ENCODE results near the gene ANKRD1. TPM values are rescaled to one million over a fixed set of nuclear protein-coding genes. Genes with fewer than 3 reads are reported as not detected.

ANKRD1 gene
- total RNA-seq, 1 donor from 2014 or later, result 48.1 TPM

DNA sequence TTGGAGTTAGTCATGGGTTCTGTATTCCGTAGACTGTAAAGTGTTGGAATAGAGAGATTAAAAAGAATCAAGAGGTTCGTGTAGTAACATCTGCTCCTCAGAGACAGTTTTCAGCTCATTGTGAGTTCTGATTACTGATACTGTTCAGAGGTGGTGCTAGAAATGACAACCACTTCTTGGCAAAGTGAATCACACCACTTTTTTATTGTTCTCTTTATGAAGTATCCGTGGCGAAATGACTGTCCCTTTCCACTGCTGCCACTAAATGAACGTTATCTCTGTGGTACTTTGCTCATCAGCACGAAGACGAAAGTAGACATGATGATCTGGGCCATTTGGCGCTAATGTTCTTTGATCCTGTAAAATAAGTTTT is 48.3 kb downstream of the ANKRD1 start:
- Mint-ChIP-seq H3K27ac (peak overlapping the region; percentile 96), H3K9me3 (ENCODE audit: low read depth) (peaks cover 8% of the 10 kb centered on the region), H3K36me3 (ENCODE audit: insufficient read depth) (peaks cover 2% of the 10 kb centered on the region), H3K4me1 (ENCODE audit: low read depth) (peaks cover 12% of the 10 kb centered on the region), H3K27me3 (peaks cover 12% of the 10 kb centered on the region), H3K4me3 (ENCODE audit: low read depth) (peak overlapping the region; percentile 92)
- DNase-seq (ENCODE audit: low spot score, unreplicated experiment), result no peak
- TF ChIP-seq, protein P1, sequence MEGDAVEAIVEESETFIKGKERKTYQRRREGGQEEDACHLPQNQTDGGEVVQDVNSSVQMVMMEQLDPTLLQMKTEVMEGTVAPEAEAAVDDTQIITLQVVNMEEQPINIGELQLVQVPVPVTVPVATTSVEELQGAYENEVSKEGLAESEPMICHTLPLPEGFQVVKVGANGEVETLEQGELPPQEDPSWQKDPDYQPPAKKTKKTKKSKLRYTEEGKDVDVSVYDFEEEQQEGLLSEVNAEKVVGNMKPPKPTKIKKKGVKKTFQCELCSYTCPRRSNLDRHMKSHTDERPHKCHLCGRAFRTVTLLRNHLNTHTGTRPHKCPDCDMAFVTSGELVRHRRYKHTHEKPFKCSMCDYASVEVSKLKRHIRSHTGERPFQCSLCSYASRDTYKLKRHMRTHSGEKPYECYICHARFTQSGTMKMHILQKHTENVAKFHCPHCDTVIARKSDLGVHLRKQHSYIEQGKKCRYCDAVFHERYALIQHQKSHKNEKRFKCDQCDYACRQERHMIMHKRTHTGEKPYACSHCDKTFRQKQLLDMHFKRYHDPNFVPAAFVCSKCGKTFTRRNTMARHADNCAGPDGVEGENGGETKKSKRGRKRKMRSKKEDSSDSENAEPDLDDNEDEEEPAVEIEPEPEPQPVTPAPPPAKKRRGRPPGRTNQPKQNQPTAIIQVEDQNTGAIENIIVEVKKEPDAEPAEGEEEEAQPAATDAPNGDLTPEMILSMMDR (IDR thresholded peaks at IDR 0.05; ENCODE audit: unreplicated experiment), result no peak

DNA sequence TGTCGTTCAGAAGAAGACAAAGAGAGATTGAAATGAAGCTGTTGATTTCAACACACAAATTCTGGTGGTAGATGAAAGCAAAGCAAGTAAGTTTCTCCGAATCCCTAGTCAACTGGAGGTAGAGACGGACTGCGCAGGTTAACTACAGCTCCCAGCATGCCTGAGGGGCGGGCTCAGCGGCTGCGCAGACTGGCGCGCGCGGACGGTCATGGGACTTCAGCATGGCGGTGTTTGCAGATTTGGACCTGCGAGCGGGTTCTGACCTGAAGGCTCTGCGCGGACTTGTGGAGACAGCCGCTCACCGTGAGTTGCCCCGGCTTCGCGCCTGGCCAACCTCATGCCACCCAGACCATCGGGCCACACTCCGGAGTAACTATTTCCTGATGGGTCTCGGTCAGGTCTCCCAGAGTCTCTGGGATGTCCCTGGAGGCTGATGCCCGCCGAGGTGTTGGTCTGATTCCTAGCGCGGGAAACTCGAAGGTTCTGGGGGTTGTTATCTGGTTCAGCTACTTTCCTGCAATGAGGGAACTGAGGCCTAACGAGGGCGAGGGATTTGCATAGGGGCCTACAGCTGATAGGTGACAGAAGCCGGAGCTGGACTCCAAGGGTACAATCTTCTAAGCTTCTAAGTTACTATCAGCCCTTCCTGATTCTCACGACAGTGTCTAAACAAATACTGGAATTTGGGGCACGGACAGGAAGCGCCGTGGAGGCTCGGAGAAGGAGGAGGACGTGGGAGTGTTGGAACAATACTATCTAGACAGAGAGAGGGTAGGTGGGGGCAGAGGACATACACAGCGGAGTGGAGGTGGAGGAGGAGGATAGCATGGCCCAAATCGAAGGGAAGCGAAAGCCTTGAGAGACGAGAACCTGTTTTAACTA is 48.9 kb downstream of the ANKRD1 start, which contains the start of gene RPP30:
RPP30 (plus strand) TSS at position 209 of the 882 bp plus-strand sequence; CDS start at position 222, 13 bp downstream.
- Mint-ChIP-seq H3K36me3 (ENCODE audit: insufficient read depth) (peaks cover 1% of the 10 kb centered on the region), H3K4me3 (ENCODE audit: low read depth) (peak within 1 kb of the TSS; percentile 92), H3K27me3 (peaks cover 18% of the 10 kb centered on the region), H3K27ac (peak within 1 kb of the TSS; percentile 96), H3K9me3 (ENCODE audit: low read depth) (peaks cover 8% of the 10 kb centered on the region), H3K4me1 (ENCODE audit: low read depth) (peaks cover 12% of the 10 kb centered on the region)
- TF ChIP-seq, protein P1 (IDR thresholded peaks at IDR 0.05; ENCODE audit: unreplicated experiment), result no peak
- DNase-seq (ENCODE audit: low spot score, unreplicated experiment), result peak; percentile 71

DNA sequence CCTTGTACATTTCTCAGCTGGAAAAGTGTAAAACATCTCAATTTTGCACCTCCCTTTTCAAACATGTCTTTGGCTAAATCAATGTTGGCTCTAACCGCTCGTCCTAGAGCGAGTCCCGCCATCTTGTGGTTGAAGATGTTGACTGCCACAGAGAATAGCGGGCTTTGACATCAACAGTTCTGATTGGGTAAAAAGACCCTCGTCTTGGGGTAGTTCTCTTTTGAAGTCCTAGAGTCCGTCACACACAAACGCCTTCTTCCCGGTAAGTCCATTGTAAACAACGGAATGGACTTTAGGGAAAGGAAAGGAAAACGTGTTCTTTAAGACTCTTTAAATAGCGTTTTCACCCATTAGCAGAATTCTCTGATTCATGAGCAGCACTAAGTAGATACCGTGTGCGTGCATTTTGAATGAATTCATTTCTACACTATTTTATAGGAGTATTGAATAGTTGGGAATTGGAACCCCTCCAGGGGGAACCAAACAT is 49.6 kb downstream of the ANKRD1 start:
- peaks cover 23% of the 10 kb centered on the region for H3K27me3 Mint-ChIP-seq
- DNase-seq (ENCODE audit: low spot score, unreplicated experiment), result peak; percentile 14
- H3K4me1 Mint-ChIP-seq (ENCODE audit: low read depth), result peaks cover 12% of the 10 kb centered on the region
- peaks cover 1% of the 10 kb centered on the region for H3K36me3 Mint-ChIP-seq (ENCODE audit: insufficient read depth)
- peaks cover 8% of the 10 kb centered on the region for H3K9me3 Mint-ChIP-seq (ENCODE audit: low read depth)
- peak overlapping the region; percentile 96 for H3K27ac Mint-ChIP-seq
- TF ChIP-seq, protein P1 (IDR thresholded peaks at IDR 0.05; ENCODE audit: unreplicated experiment), result peak; percentile 59
- peak overlapping the region; percentile 92 for H3K4me3 Mint-ChIP-seq (ENCODE audit: low read depth)

DNA sequence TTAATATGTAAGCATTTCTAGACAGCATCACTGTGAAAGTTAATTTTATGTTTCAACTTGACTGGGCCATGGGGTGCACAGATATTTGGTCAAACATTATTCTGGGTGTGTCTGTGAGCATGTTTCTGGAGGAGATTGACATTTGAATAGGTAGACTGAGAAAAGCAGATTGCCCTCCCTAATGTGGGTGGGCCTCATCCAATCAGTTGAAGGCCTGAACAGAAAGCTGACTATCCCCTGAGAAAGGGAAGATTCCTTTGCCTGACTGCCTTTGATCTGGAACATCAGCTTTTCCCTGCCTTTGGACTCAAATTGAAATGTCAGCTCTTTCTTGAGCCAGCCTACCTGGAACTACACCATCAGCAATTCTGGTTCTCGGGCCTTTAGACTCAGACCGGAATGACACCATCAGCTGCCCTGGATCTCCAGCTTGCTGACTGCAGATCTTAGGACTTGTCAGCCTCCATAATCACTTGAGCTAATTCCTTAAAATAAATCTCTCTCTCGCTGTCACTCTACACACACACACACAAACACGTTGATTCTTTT is 54.8 kb downstream of the ANKRD1 start:
- peaks cover 1% of the 10 kb centered on the region for H3K36me3 Mint-ChIP-seq (ENCODE audit: insufficient read depth)
- no peak for DNase-seq (ENCODE audit: low spot score, unreplicated experiment)
- H3K9me3 Mint-ChIP-seq (ENCODE audit: low read depth), result peaks cover 8% of the 10 kb centered on the region
- no peak overlapping the region for H3K4me3 Mint-ChIP-seq (ENCODE audit: low read depth)
- peaks cover 58% of the 10 kb centered on the region for H3K27me3 Mint-ChIP-seq
- no peak overlapping the region for H3K27ac Mint-ChIP-seq
- H3K4me1 Mint-ChIP-seq (ENCODE audit: low read depth), result no peaks in the 10 kb centered on the region
- TF ChIP-seq, protein P1 (IDR thresholded peaks at IDR 0.05; ENCODE audit: unreplicated experiment), result no peak

DNA sequence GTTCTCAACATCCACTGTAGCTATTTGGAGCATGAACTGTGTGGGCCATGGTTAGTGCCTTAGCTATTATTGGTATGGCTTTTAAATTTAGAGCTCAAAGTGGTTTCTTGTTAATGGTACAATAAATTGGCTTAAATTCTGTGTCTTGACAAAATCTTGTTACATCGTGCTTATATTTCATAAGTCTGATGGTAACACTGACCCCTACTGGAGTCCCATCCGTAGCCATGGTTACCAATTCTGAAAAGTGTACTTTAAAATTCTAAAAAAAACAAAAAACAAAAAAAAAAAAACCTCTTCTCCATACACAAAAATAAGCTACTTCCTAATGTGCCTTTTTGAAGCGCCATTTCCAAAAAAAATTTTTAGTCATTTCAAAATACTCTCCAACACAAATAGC is 55.5 kb downstream of the ANKRD1 start:
- TF ChIP-seq, protein P1 (IDR thresholded peaks at IDR 0.05; ENCODE audit: unreplicated experiment), result peak; percentile 29
- no peak for DNase-seq (ENCODE audit: low spot score, unreplicated experiment)

More for the DNA sequence above, 55.5 kb downstream of the ANKRD1 start:
- Mint-ChIP-seq H3K27ac (no peak overlapping the region), H3K36me3 (ENCODE audit: insufficient read depth) (peaks cover 1% of the 10 kb centered on the region), H3K4me3 (ENCODE audit: low read depth) (no peak overlapping the region), H3K4me1 (ENCODE audit: low read depth) (no peaks in the 10 kb centered on the region), H3K27me3 (peaks cover 63% of the 10 kb centered on the region), H3K9me3 (ENCODE audit: low read depth) (peaks cover 6% of the 10 kb centered on the region)
